GM12872 (cell line): ENCODE data around the gene CCDC178.

Experiments used
- CTCF ChIP-seq: IDR thresholded peaks from 3 replicates; pipeline ENCODE4 v1.5.1; 2011; ENCODE audit warnings: low read depth, mild to moderate bottlenecking, low read length, moderate library complexity; ENCODE audit not compliant: insufficient read depth

CCDC178 gene

GRCh38 chr18:32910694-32911296 is 529.7 kb downstream of the CCDC178 start:
- no peak for TF ChIP-seq CTCF

- no peak for TF ChIP-seq CTCF
Measured at GRCh38 chr18:32909798-32910561, 530.5 kb downstream of the CCDC178 start.

DNA sequence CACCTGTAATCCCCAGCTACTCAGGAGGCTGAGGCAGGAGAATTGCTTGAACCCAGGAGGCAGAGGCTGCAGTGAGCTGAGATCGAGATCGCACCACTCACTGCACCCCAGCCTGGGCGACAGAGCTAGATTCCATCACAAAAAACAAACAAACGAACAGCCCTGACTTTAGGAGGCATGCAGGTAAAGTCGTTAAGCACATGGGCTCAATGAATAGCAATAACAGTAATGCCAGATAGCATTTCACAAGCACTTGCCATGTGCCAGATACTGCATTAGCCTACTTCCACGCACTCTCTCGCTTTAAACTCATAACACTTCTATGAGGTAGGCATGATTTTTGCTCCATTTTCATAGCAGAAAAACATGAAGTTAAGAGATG is 532.1 kb downstream of the CCDC178 start:
- TF ChIP-seq CTCF = no peak

- TF ChIP-seq CTCF = no peak
Measured at GRCh38 chr18:32907648-32908423, 532.7 kb downstream of the CCDC178 start.

DNA sequence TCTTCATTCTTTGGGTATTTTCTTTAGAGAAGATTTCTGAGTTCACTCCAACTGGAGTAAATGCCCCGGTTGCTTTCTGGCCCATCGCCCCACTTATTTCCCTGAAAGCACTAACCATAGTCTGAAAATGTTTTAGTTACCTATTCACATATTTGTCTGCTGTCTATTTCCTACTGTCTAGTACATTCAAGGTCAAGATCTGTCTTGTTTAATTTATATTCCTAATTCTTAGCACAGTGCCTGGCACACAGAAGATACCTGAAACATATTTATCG is 533.3 kb downstream of the CCDC178 start:
- TF ChIP-seq CTCF = no peak

DNA sequence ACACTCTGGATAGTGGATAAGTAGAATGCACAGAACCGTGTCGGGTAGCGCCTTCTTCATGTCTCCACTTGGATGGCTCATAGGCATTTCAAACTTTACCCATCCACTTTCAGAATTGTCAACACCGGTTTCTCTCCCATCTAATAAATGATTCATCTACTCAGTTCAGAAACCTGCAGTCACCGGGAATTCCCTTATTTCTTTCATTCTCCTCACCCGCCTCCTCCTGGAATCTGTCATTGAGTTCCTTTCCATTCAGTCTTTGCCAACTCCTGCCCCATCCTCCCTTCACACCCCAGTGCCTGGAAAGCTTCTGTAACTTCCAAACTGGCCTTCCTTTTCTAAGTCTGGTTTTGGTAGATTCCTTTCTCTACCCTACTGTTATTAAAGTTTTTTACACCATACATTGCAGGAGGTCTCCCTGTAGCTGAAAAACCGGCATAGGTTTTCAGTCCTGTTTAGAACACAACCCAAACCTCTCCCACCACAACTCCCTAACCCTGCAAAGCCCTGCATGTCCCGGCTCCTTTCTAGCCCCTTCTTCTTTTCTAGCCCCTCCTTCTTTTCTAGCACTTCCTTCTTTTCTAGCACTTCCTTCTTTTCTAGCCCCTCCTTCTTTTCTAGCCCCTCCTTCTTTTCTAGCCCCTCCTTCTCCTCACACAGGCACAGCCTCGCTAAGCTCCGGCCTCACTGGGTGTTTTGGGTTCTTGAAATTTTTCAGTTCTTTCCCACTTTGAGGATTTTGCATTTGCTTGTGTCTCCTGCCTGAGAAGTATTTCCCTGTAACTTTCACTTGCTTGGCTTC is 533.8 kb downstream of the CCDC178 start:
- TF ChIP-seq CTCF = no peak

DNA sequence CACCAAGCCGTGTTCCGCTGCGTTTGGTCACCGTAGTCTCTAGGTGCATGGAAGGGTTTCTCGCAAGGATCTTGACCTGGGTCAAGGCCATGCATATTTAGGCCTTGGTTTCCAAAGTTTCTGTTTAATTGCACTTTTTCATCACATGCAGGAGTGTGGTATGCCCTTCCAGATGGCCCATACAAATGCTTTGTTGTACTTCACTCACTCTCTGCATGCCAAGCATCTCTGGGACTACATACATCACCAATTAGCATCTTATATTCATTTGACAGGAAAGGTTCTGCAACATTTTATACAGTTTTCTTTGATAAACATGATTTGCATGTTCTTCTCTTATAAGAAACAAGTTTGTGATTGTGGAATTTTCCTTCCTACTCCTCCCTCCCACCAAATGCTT is 534.9 kb downstream of the CCDC178 start:
- no peak for TF ChIP-seq CTCF
